ENCODE measurements around the gene SRGAP3. TPM values are rescaled to one million over a fixed set of nuclear protein-coding genes. Genes with fewer than 3 reads are reported as not detected.

The SRGAP3 gene
- total RNA-seq, 1 donor from 2014 or later: 2.7 TPM

GRCh38 chr3:8974458-8974857 lies 275.0 kb downstream of the SRGAP3 start:
- no peak for DNase-seq (ENCODE audit: low spot score)

DNA sequence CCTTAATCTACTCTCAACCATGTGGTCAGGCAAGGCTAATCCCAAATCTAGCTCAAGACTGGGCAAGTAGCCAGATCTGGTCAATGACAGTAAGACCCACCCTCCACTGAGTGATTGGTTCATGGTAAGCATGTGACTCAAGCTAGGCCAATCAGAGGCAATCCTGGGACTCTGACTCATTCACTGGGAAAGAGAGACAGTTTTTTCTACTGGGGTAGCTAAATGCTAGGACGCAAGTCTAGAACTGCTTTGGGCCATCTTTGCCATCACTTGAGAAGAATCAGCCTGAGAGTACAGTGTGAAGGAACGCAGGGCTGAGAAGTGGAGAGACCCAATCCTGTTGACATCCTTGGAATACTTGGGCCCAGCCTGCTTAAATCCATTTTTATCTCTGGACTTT lies 276.8 kb downstream of the SRGAP3 start:
- no peak for DNase-seq (ENCODE audit: low spot score)

DNA sequence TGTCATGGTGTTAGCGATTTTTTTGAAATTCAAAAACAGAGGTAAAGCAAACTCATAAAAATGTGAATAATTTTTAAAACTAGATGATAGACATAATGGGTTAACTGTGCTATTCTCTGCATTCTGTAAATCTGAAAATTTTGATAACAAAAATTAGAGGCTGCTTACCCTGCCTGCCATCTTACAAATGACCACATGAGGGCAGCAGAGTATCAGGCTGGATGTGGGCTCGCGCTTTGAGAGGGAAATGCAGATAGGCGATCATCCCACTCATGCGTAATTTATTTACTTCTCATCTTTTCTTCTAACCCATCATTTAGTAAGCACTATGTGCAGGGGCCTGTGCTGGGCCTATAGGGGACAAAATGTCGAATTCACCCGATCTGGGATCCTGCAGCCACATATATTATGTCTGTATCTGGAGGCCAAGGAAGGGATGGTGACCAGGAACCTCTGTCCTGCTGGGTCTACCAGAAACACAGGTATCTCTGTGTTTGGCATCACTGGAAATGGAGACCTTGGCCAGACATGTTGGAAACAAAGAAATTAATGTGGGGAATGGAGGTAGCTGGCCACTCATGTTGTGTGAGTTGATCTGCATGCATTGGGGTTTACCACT lies 278.4 kb downstream of the SRGAP3 start:
- DNase-seq (ENCODE audit: low spot score): no peak

DNA sequence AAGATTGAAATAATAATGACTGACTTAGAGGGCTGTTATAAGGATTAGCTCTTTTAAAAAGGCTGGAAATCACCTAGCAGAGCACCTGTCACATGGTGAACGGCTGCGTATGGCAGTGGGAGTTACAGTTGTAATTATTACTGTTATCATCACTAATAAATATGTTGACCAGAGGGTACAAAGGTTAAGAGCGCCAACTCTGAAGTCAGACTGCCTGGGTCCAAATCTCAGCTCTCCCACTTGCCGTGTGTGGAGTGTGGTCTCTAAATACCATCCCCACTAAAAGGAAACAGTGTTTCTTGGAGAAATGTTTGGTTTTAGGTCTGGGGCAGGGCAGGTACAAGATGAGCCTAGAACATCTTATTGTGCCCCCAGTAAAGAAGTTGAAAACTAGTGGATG lies 280.2 kb downstream of the SRGAP3 start:
- DNase-seq (ENCODE audit: low spot score): no peak

- DNase-seq (ENCODE audit: low spot score): no peak
Measured at GRCh38 chr3:8968375-8968882, 281.0 kb downstream of the SRGAP3 start.

- DNase-seq (ENCODE audit: low spot score): no peak
Measured at GRCh38 chr3:8967553-8967952, 281.9 kb downstream of the SRGAP3 start.

- DNase-seq (ENCODE audit: low spot score): no peak
Measured at GRCh38 chr3:8966820-8967348, 282.6 kb downstream of the SRGAP3 start.

GRCh38 chr3:8966150-8966819 lies 283.2 kb downstream of the SRGAP3 start:
- no peak for DNase-seq (ENCODE audit: low spot score)

DNA sequence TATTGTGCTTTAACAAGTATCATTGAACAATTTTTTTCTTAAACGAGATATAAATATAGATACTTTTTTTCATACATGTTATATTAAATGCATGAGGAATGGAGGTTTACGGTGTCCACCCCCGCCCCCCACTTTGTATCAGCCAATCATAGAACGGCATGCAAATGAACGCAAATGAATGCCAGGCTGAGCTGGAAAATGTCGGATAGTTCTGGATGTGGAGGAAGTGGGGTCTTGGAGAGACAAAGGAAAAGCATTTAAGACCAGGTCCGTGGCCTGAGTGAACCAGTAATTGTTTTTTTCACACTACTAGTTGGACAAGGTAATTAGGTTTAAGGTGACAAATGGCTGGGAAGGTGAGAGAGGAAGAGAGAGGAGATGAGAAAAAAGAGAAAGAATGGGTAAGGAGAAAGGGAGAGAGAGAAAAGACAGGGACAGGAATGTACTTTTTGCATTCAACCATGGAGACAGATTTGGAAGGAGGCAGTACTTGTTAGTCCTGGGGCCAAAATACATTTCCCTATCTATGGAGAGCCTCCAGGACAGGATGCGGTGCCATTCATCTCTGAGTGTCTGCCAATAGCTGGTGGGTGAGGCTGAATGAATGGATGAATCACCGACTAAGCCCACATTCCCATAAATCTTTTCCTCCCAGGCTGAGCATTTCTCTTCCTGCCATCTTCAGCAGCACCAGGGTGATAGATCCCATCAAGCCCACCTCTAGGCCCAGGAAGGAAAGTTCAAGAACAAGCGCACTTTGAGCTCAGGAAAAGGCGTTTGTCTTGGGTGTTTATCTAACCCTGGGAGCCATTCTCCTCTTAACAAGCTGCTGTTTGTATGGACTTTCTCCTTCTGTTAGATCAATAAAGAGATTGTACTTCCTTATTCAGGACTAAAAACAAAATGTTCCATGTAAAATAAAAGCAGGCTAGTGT lies 284.7 kb downstream of the SRGAP3 start:
- DNase-seq (ENCODE audit: low spot score): no peak

GRCh38 chr3:8963137-8963853 lies 286.2 kb downstream of the SRGAP3 start, which contains the start of gene RAD18:
RAD18 (minus strand) TSS chr3:8963472; CDS start chr3:8963385, 87 bp downstream.
- peak; percentile 97 for DNase-seq (ENCODE audit: low spot score)

DNA sequence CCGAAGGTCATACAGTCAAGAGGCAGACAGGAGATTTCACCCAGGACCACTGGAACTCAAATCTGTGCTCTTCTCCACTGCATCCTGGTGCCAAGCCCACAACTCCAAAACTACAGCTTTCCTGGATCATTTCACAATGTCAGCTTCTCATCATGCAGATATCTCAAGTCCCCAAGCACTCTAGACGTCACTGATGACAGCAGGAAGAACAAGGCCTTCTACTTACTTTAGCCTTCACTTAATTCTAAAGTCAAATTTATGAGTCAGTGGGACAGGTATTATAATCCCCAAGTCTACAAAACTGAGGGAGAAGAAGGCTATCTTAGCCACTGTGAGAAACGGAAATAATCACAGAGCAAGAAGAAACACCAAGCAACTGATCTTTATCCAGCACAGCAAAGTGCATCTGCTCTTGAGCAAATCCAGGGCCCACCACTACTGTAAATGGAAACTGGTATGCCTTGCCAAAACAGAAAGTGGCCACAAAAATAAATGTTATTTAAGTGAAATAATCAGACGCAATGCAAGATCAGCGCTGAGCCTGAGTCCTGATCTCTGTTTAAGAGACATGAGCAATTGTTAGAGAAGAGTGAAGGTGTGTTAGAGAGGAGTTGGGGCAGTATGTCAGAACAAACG lies 287.1 kb downstream of the SRGAP3 start:
- no peak for DNase-seq (ENCODE audit: low spot score)

GRCh38 chr3:8959668-8960067 lies 289.8 kb downstream of the SRGAP3 start:
- DNase-seq (ENCODE audit: low spot score): no peak

- DNase-seq (ENCODE audit: low spot score): no peak
Measured at GRCh38 chr3:8954938-8955763, 294.3 kb downstream of the SRGAP3 start.

DNA sequence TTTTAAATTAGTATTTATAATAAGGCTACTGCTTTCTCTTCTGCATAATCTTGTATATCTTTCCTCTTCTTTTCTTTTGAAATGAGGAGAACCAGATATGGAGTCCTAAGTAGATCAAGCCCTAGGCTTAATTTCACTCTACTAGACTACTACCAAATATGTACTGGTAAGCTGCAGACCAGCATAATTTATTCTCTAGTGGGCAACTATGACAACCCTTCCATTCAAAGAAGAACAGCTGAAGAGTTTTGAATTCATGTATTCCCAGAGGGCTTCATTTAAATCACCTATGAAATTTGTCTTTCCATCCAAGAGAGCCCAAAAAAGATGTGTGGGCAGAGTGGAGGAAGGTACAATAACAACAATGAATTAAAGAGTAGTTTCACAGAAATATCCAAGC lies 296.1 kb downstream of the SRGAP3 start:
- DNase-seq (ENCODE audit: low spot score): no peak

GRCh38 chr3:8952130-8952529 lies 297.3 kb downstream of the SRGAP3 start:
- DNase-seq (ENCODE audit: low spot score): no peak

DNA sequence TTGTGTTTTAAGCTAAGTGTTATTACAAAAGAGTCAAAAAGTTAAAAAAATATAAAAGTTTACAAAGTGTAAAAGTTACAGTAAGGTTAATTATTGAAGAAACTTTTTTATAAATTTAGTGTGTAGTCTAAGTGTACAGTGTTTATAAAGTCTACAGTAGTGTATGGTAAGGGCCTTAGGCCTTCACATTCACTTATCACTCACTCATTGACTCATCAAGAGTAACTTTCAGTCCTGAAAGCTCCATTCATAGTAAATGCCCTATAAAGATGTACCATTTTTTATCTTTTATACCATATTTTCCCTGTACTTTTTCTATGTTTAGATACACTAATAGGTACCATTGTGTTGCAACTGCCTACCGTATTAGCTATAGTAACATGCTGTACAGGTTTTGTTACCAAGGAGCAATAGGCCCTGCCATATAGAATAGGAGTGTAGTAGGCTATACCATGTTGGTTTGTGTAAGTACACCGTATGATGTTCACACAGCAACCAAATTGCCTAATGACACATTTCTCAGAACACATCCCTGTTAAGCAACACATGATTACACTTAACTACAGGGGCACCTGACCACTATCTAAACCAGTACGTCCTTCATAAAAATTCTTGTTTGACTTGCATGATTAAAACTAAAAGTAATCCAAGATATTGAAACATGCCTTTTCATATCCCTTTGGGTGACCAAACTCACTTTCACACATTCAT lies 303.4 kb downstream of the SRGAP3 start:
- no peak for DNase-seq (ENCODE audit: low spot score)

DNA sequence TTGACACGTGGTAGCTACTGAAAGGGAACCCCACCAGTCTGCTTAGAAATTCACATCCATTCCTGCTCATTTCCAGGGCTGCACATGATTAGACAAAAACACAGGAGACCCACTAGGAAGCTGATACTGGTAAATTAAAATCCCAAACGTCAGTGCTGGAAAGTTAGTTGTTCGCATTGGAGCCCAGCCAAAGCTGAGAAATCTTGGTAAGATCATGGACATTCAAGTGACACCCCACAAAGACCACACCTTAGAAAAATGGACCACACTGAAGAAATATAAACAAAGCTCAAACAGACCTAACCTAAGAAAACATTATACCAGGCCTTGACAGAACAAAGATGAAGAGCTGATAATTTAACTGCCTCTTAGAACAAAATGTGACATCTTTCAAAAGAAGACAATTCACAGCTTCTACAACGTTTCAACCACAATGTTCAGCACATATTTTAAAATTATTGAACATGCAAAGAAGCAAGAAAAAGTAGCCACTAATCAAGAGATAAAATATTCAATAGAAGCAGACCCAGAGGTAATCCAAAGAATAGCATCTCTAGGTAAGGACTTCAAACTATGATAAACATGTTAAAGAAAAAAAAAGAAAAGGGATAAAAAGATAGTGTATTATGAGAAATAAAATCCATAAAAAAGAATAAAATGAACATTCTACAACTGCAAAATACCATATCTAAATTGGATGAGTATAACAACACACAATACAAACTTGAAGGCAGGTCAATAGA lies 306.5 kb downstream of the SRGAP3 start:
- no peak for DNase-seq (ENCODE audit: low spot score)

DNA sequence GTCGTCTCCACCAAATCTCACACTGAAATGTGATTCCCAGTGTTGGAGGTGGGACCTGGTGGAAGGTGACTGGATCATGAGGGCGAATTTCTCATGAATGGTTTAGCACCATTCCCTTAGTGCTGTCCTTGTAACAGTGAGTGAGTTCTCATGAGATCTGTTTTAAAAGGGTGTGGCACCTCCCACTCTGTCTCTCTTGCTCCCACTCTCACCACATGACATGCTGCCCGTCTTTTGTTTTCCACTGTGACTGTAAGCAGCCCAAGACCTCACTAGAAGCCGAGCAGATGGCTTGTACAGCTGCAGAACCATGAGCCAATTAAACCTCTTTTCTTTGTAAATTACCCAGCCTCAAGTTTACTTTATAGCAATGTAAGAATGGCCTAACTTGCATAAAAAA lies 307.3 kb downstream of the SRGAP3 start:
- DNase-seq (ENCODE audit: low spot score): no peak

All from mesenteric fat pad (tissue), 1 donor.